Activated CD4-positive, alpha-beta T cell treated with anti-CD3 and anti-CD28 coated beads, Interleukin-2, amount 10 ng/mL, durations not matched to agents 24 days and 14 days (primary cell): ENCODE measurements around the gene CMTM4. TPM values are rescaled to one million over a fixed set of nuclear protein-coding genes. Genes with fewer than 3 reads are reported as not detected.

Experiments
- DNase-seq: peaks from one replicate; pipeline ENCODE4 v3.0.0; 2022
- H3K27ac Mint-ChIP-seq: one replicate; pipeline ENCODE4 v1.8.0; 2022; ENCODE audit warnings: mild to moderate bottlenecking, mixed read lengths
- H3K27me3 Mint-ChIP-seq: one replicate; pipeline ENCODE4 v1.8.0; 2022; ENCODE audit warnings: mixed read lengths
- H3K36me3 Mint-ChIP-seq: one replicate; pipeline ENCODE4 v1.8.0; 2022; ENCODE audit warnings: low read depth, mild to moderate bottlenecking, mixed read lengths
- H3K4me1 Mint-ChIP-seq: one replicate; pipeline ENCODE4 v1.8.0; 2021; ENCODE audit warnings: mixed read lengths
- H3K4me3 Mint-ChIP-seq: one replicate; pipeline ENCODE4 v1.8.0; 2022; ENCODE audit warnings: mild to moderate bottlenecking, moderate library complexity, mixed read lengths
- H3K9me3 Mint-ChIP-seq: one replicate; pipeline ENCODE4 v1.8.0; 2021; ENCODE audit warnings: mixed read lengths
- intact Hi-C: fragments of 100-400 bp; cut with micrococcal nuclease; formaldehyde crosslinking; loops from one replicate; pipeline ENCODE4 v1.15.1; 2023
- total RNA-seq: library from RNA; stranded (reverse); gene quantifications from 2 replicates; pipeline ENCODE4 v1.2.3, GENCODE V29; 2022

CMTM4 gene
- 3.5 and 5.0 TPM in 2 replicates for total RNA-seq

GRCh38 chr16:66696669-66697630, at the start of gene CMTM4:
Gene CMTM4, minus strand, starts transcription at chr16:66696743. Its CDS starts 218 bp downstream, at chr16:66696525.
- Mint-ChIP-seq H3K9me3 (no peaks in the 10 kb centered on the region), H3K4me1 (peaks cover 12% of the 10 kb centered on the region), H3K27me3 (peaks cover 45% of the 10 kb centered on the region), H3K27ac (no peak within 1 kb of the TSS), H3K4me3 (peak within 1 kb of the TSS; percentile 82), H3K36me3 (no peaks in the 10 kb centered on the region)
- intact Hi-C loops: loop anchor here (2.0 kb wide), 1 partner anchor 54 kb away; the partner anchor contains the start of gene DYNC1LI2
- DNase-seq: peak; percentile 94

- peaks cover 45% of the 10 kb centered on the region for H3K4me1 Mint-ChIP-seq
- H3K36me3 Mint-ChIP-seq: peaks cover 45% of the 10 kb centered on the region
- H3K27ac Mint-ChIP-seq: no peak overlapping the region
- DNase-seq: no peak
- no peaks in the 10 kb centered on the region for H3K27me3 Mint-ChIP-seq
- H3K9me3 Mint-ChIP-seq: no peaks in the 10 kb centered on the region
- intact Hi-C loops: no loop called here
- no peak overlapping the region for H3K4me3 Mint-ChIP-seq
Observed at GRCh38 chr16:66746048-66746447, 49.5 kb upstream of the CMTM4 start.

- Mint-ChIP-seq H3K4me3 (no peak overlapping the region), H3K27ac (no peak overlapping the region), H3K4me1 (peaks cover 26% of the 10 kb centered on the region), H3K9me3 (no peaks in the 10 kb centered on the region), H3K27me3 (no peaks in the 10 kb centered on the region), H3K36me3 (peaks cover 45% of the 10 kb centered on the region)
- intact Hi-C loops: loop anchor here (5.0 kb wide), 1 partner anchor 335 kb away; no protein-coding TSS in a partner anchor
- no peak for DNase-seq
Observed at GRCh38 chr16:66741950-66742808, 45.6 kb upstream of the CMTM4 start.

GRCh38 chr16:66741169-66741900, 44.8 kb upstream of the CMTM4 start:
- Mint-ChIP-seq H3K36me3 (peaks cover 40% of the 10 kb centered on the region), H3K4me1 (peaks cover 19% of the 10 kb centered on the region), H3K4me3 (no peak overlapping the region), H3K9me3 (no peaks in the 10 kb centered on the region), H3K27ac (no peak overlapping the region), H3K27me3 (no peaks in the 10 kb centered on the region)
- no peak for DNase-seq
- intact Hi-C loops: loop anchor here (5.0 kb wide), 1 partner anchor 334 kb away; no protein-coding TSS in a partner anchor

- Mint-ChIP-seq H3K4me1 (peaks cover 15% of the 10 kb centered on the region), H3K9me3 (no peaks in the 10 kb centered on the region), H3K27ac (peak overlapping the region; percentile 18), H3K36me3 (peaks cover 43% of the 10 kb centered on the region), H3K27me3 (no peaks in the 10 kb centered on the region), H3K4me3 (no peak overlapping the region)
- no peak for DNase-seq
- intact Hi-C loops: loop anchor here (1.0 to 5.0 kb wide), 2 partner anchors 12 to 333 kb away; no protein-coding TSS in a partner anchor
Observed at GRCh38 chr16:66740533-66740932, 44.0 kb upstream of the CMTM4 start.

- Mint-ChIP-seq H3K9me3 (no peaks in the 10 kb centered on the region), H3K36me3 (peaks cover 46% of the 10 kb centered on the region), H3K4me3 (no peak overlapping the region), H3K27ac (no peak overlapping the region), H3K27me3 (no peaks in the 10 kb centered on the region), H3K4me1 (peaks cover 15% of the 10 kb centered on the region)
- DNase-seq: peak; percentile 79
- intact Hi-C loops: loop anchor here (1.0 to 5.0 kb wide), 2 partner anchors 12 to 333 kb away; no protein-coding TSS in a partner anchor
Observed at GRCh38 chr16:66740010-66740409, 43.5 kb upstream of the CMTM4 start.

GRCh38 chr16:66735891-66736290, 39.3 kb upstream of the CMTM4 start:
- no peak overlapping the region for H3K4me3 Mint-ChIP-seq
- intact Hi-C loops: no loop called here
- DNase-seq: no peak
- peaks cover 59% of the 10 kb centered on the region for H3K36me3 Mint-ChIP-seq
- no peak overlapping the region for H3K27ac Mint-ChIP-seq
- H3K9me3 Mint-ChIP-seq: no peaks in the 10 kb centered on the region
- H3K4me1 Mint-ChIP-seq: peaks cover 12% of the 10 kb centered on the region
- no peaks in the 10 kb centered on the region for H3K27me3 Mint-ChIP-seq

GRCh38 chr16:66731101-66731500, 34.6 kb upstream of the CMTM4 start:
- Mint-ChIP-seq H3K4me1 (peaks cover 7% of the 10 kb centered on the region), H3K36me3 (peaks cover 61% of the 10 kb centered on the region), H3K4me3 (no peak overlapping the region), H3K27me3 (no peaks in the 10 kb centered on the region), H3K27ac (no peak overlapping the region), H3K9me3 (no peaks in the 10 kb centered on the region)
- no peak for DNase-seq
- intact Hi-C loops: no loop called here

- Mint-ChIP-seq H3K27me3 (no peaks in the 10 kb centered on the region), H3K4me1 (peaks cover 7% of the 10 kb centered on the region), H3K27ac (no peak overlapping the region), H3K9me3 (no peaks in the 10 kb centered on the region), H3K4me3 (no peak overlapping the region), H3K36me3 (peaks cover 60% of the 10 kb centered on the region)
- intact Hi-C loops: loop anchor here (1.0 to 2.0 kb wide), 3 partner anchors 11 to 323 kb away; no protein-coding TSS in a partner anchor
- DNase-seq: no peak
Observed at GRCh38 chr16:66728804-66729203, 32.3 kb upstream of the CMTM4 start.

- H3K9me3 Mint-ChIP-seq: no peaks in the 10 kb centered on the region
- peak; percentile 68 for DNase-seq
- peaks cover 60% of the 10 kb centered on the region for H3K36me3 Mint-ChIP-seq
Observed at GRCh38 chr16:66728117-66728787, 31.7 kb upstream of the CMTM4 start.

GRCh38 chr16:66720766-66721165, 24.2 kb upstream of the CMTM4 start:
- Mint-ChIP-seq H3K9me3 (no peaks in the 10 kb centered on the region), H3K4me3 (no peak overlapping the region)

More at GRCh38 chr16:66728117-66728787, 31.7 kb upstream of the CMTM4 start:
- H3K27ac Mint-ChIP-seq: peak overlapping the region; percentile 72
- no peaks in the 10 kb centered on the region for H3K27me3 Mint-ChIP-seq
- intact Hi-C loops: loop anchor here (1.0 to 2.0 kb wide), 3 partner anchors 12 to 322 kb away; no protein-coding TSS in a partner anchor
- H3K4me3 Mint-ChIP-seq: no peak overlapping the region
- peaks cover 7% of the 10 kb centered on the region for H3K4me1 Mint-ChIP-seq

GRCh38 chr16:66719246-66719645, 22.7 kb upstream of the CMTM4 start:
- DNase-seq: no peak
- Mint-ChIP-seq H3K4me3 (no peak overlapping the region), H3K4me1 (no peaks in the 10 kb centered on the region), H3K9me3 (no peaks in the 10 kb centered on the region), H3K27me3 (no peaks in the 10 kb centered on the region), H3K36me3 (peaks cover 18% of the 10 kb centered on the region), H3K27ac (no peak overlapping the region)
- intact Hi-C loops: no loop called here

More at GRCh38 chr16:66720766-66721165, 24.2 kb upstream of the CMTM4 start:
- peaks cover 29% of the 10 kb centered on the region for H3K36me3 Mint-ChIP-seq
- intact Hi-C loops: no loop called here
- no peak overlapping the region for H3K27ac Mint-ChIP-seq
- H3K27me3 Mint-ChIP-seq: no peaks in the 10 kb centered on the region
- H3K4me1 Mint-ChIP-seq: no peaks in the 10 kb centered on the region
- no peak for DNase-seq
